ENCODE data around the gene INPP4B. TPM values are rescaled to one million over a fixed set of nuclear protein-coding genes. Genes with fewer than 3 reads are reported as not detected.
A peak's percentile ranks its signal among the peaks of the same experiment; 100 is the strongest.

The INPP4B gene
- total and polyA plus RNA-seq, 3 experiments from 2014 or later = 50.3 to 52.6 (median 52.6) TPM

- CTCF ChIA-PET = no interaction called here
- no peak overlapping the region for H3K4me3 ChIP-seq (ENCODE audit: low read length)
- no peak overlapping the region for H3K27ac ChIP-seq (ENCODE audit: low read depth, low read length)
- no peaks in the 10 kb centered on the region for H3K27me3 Mint-ChIP-seq
- peaks cover 34% of the 10 kb centered on the region for H3K4me1 ChIP-seq (ENCODE audit: insufficient read depth, low read length)
- no peaks in the 10 kb centered on the region for H3K36me3 ChIP-seq (ENCODE audit: insufficient read depth, low read length)
- no peak for DNase-seq
- no peaks in the 10 kb centered on the region for H3K9me3 ChIP-seq (ENCODE audit: low read length)
- H3K9me3 Mint-ChIP-seq = peaks cover 0 to 6% (median 0%) of the 10 kb centered on the region in 5 donors
- H3K27ac Mint-ChIP-seq = no peak overlapping the region
- H3K4me3 Mint-ChIP-seq = no peak overlapping the region
- peaks cover 48 to 85% (median 81%) of the 10 kb centered on the region in 3 donors for H3K4me1 Mint-ChIP-seq
- POLR2A ChIA-PET = no interaction called here
- H3K27me3 ChIP-seq (ENCODE audit: insufficient read depth, low read length, poor library complexity, severe bottlenecking) = no peaks in the 10 kb centered on the region
- H3K36me3 Mint-ChIP-seq = peaks cover 6 to 26% (median 11%) of the 10 kb centered on the region in 3 donors
Measured at GRCh38 chr4:142322996-142323395, 523.1 kb downstream of the INPP4B start.

- Mint-ChIP-seq H3K9me3 (peaks cover 0 to 6% (median 0%) of the 10 kb centered on the region in 5 donors), H3K27me3 (no peaks in the 10 kb centered on the region), H3K27ac (peak overlapping the region in 6 of 8 donors; percentile 8 to 88 (median 60)), H3K4me1 (peaks cover 61 to 86% (median 83%) of the 10 kb centered on the region in 3 donors), H3K4me3 (no peak overlapping the region), H3K36me3 (peaks cover 12 to 35% (median 16%) of the 10 kb centered on the region in 3 donors)
- H3K27ac ChIP-seq (ENCODE audit: low read depth, low read length) = no peak overlapping the region
- peaks cover 6% of the 10 kb centered on the region for H3K36me3 ChIP-seq (ENCODE audit: insufficient read depth, low read length)
- H3K4me3 ChIP-seq (ENCODE audit: low read length) = no peak overlapping the region
- ChIA-PET POLR2A (no interaction called here), CTCF (no interaction called here)
- H3K27me3 ChIP-seq (ENCODE audit: insufficient read depth, low read length, poor library complexity, severe bottlenecking) = no peaks in the 10 kb centered on the region
- no peaks in the 10 kb centered on the region for H3K9me3 ChIP-seq (ENCODE audit: low read length)
- peaks cover 38% of the 10 kb centered on the region for H3K4me1 ChIP-seq (ENCODE audit: insufficient read depth, low read length)
- DNase-seq = no peak
Measured at GRCh38 chr4:142318280-142318679, 527.8 kb downstream of the INPP4B start.

GRCh38 chr4:142316913-142317312 lies 529.2 kb downstream of the INPP4B start:
- H3K27ac Mint-ChIP-seq = peak overlapping the region in 4 of 8 donors; percentile 1 to 11 (median 2)
- Histone ChIP-seq H3K9me3 (ENCODE audit: low read length) (no peaks in the 10 kb centered on the region), H3K27me3 (ENCODE audit: insufficient read depth, low read length, poor library complexity, severe bottlenecking) (no peaks in the 10 kb centered on the region), H3K4me3 (ENCODE audit: low read length) (no peak overlapping the region), H3K36me3 (ENCODE audit: insufficient read depth, low read length) (peaks cover 19% of the 10 kb centered on the region), H3K27ac (ENCODE audit: low read depth, low read length) (no peak overlapping the region), H3K4me1 (ENCODE audit: insufficient read depth, low read length) (peaks cover 46% of the 10 kb centered on the region)
- H3K27me3 Mint-ChIP-seq = no peaks in the 10 kb centered on the region
- peaks cover 67 to 92% (median 87%) of the 10 kb centered on the region in 3 donors for H3K4me1 Mint-ChIP-seq
- DNase-seq = no peak
- ChIA-PET POLR2A (no interaction called here), CTCF (no interaction called here)
- peaks cover 0 to 6% (median 0%) of the 10 kb centered on the region in 5 donors for H3K9me3 Mint-ChIP-seq
- peaks cover 18 to 41% (median 25%) of the 10 kb centered on the region in 3 donors for H3K36me3 Mint-ChIP-seq
- no peak overlapping the region for H3K4me3 Mint-ChIP-seq

- CTCF ChIA-PET = no interaction called here
Measured at GRCh38 chr4:142316025-142316424, 530.1 kb downstream of the INPP4B start.

GRCh38 chr4:142314686-142315085 lies 531.4 kb downstream of the INPP4B start:
- POLR2A ChIA-PET = no interaction called here

More at GRCh38 chr4:142316025-142316424, 530.1 kb downstream of the INPP4B start:
- peak overlapping the region in 1 of 7 donors; percentile 4 for H3K4me3 Mint-ChIP-seq
- peak overlapping the region in 1 of 8 donors; percentile 38 for H3K27ac Mint-ChIP-seq
- DNase-seq = no peak
- Histone ChIP-seq H3K4me3 (ENCODE audit: low read length) (no peak overlapping the region), H3K27me3 (ENCODE audit: insufficient read depth, low read length, poor library complexity, severe bottlenecking) (no peaks in the 10 kb centered on the region), H3K9me3 (ENCODE audit: low read length) (no peaks in the 10 kb centered on the region), H3K4me1 (ENCODE audit: insufficient read depth, low read length) (peaks cover 46% of the 10 kb centered on the region), H3K27ac (ENCODE audit: low read depth, low read length) (no peak overlapping the region), H3K36me3 (ENCODE audit: insufficient read depth, low read length) (peaks cover 28% of the 10 kb centered on the region)
- POLR2A ChIA-PET = no interaction called here
- no peaks in the 10 kb centered on the region for H3K9me3 Mint-ChIP-seq
- peaks cover 67 to 92% (median 82%) of the 10 kb centered on the region in 3 donors for H3K4me1 Mint-ChIP-seq
- no peaks in the 10 kb centered on the region for H3K27me3 Mint-ChIP-seq
- H3K36me3 Mint-ChIP-seq = peaks cover 14 to 41% (median 25%) of the 10 kb centered on the region in 3 donors

GRCh38 chr4:142314247-142314646 lies 531.9 kb downstream of the INPP4B start:
- Histone ChIP-seq H3K4me3 (ENCODE audit: low read length) (no peak overlapping the region), H3K27ac (ENCODE audit: low read depth, low read length) (no peak overlapping the region), H3K36me3 (ENCODE audit: insufficient read depth, low read length) (peaks cover 29% of the 10 kb centered on the region), H3K27me3 (ENCODE audit: insufficient read depth, low read length, poor library complexity, severe bottlenecking) (no peaks in the 10 kb centered on the region), H3K9me3 (ENCODE audit: low read length) (no peaks in the 10 kb centered on the region), H3K4me1 (ENCODE audit: insufficient read depth, low read length) (peaks cover 46% of the 10 kb centered on the region)
- Mint-ChIP-seq H3K27me3 (no peaks in the 10 kb centered on the region), H3K4me3 (peak overlapping the region in 4 of 7 donors; percentile 6 to 40 (median 22)), H3K36me3 (peaks cover 12 to 47% (median 28%) of the 10 kb centered on the region in 3 donors), H3K27ac (peak overlapping the region in 5 of 8 donors; percentile 2 to 82 (median 76)), H3K9me3 (no peaks in the 10 kb centered on the region), H3K4me1 (peaks cover 69 to 87% (median 75%) of the 10 kb centered on the region in 3 donors)
- POLR2A ChIA-PET = no interaction called here
- CTCF ChIA-PET = no interaction called here
- no peak for DNase-seq

More at GRCh38 chr4:142314686-142315085, 531.4 kb downstream of the INPP4B start:
- no peak overlapping the region for H3K27ac ChIP-seq (ENCODE audit: low read depth, low read length)
- DNase-seq = no peak
- CTCF ChIA-PET = no interaction called here
- H3K4me3 ChIP-seq (ENCODE audit: low read length) = no peak overlapping the region
- peaks cover 12 to 44% (median 28%) of the 10 kb centered on the region in 3 donors for H3K36me3 Mint-ChIP-seq
- H3K27ac Mint-ChIP-seq = peak overlapping the region in 3 of 8 donors; percentile 29 to 65 (median 42)
- peak overlapping the region in 5 of 7 donors; percentile 11 to 61 (median 52) for H3K4me3 Mint-ChIP-seq
- H3K4me1 ChIP-seq (ENCODE audit: insufficient read depth, low read length) = peaks cover 46% of the 10 kb centered on the region
- H3K4me1 Mint-ChIP-seq = peaks cover 68 to 87% (median 75%) of the 10 kb centered on the region in 3 donors
- H3K27me3 ChIP-seq (ENCODE audit: insufficient read depth, low read length, poor library complexity, severe bottlenecking) = no peaks in the 10 kb centered on the region
- H3K9me3 Mint-ChIP-seq = no peaks in the 10 kb centered on the region
- H3K36me3 ChIP-seq (ENCODE audit: insufficient read depth, low read length) = peaks cover 29% of the 10 kb centered on the region
- H3K27me3 Mint-ChIP-seq = no peaks in the 10 kb centered on the region
- no peaks in the 10 kb centered on the region for H3K9me3 ChIP-seq (ENCODE audit: low read length)

- H3K4me3 Mint-ChIP-seq = no peak overlapping the region
- peaks cover 43% of the 10 kb centered on the region for H3K4me1 ChIP-seq (ENCODE audit: insufficient read depth, low read length)
- no peak for DNase-seq
- no peaks in the 10 kb centered on the region for H3K27me3 Mint-ChIP-seq
- H3K9me3 ChIP-seq (ENCODE audit: low read length) = no peaks in the 10 kb centered on the region
- ChIA-PET POLR2A (no interaction called here), CTCF (no interaction called here)
- H3K36me3 ChIP-seq (ENCODE audit: insufficient read depth, low read length) = peaks cover 29% of the 10 kb centered on the region
- peak overlapping the region in 1 of 8 donors; percentile 36 for H3K27ac Mint-ChIP-seq
- peaks cover 56 to 73% (median 60%) of the 10 kb centered on the region in 3 donors for H3K4me1 Mint-ChIP-seq
- peaks cover 12 to 58% (median 28%) of the 10 kb centered on the region in 3 donors for H3K36me3 Mint-ChIP-seq
- no peak overlapping the region for H3K27ac ChIP-seq (ENCODE audit: low read depth, low read length)
- no peaks in the 10 kb centered on the region for H3K9me3 Mint-ChIP-seq
- no peak overlapping the region for H3K4me3 ChIP-seq (ENCODE audit: low read length)
- H3K27me3 ChIP-seq (ENCODE audit: insufficient read depth, low read length, poor library complexity, severe bottlenecking) = no peaks in the 10 kb centered on the region
Measured at GRCh38 chr4:142312391-142312790, 533.7 kb downstream of the INPP4B start.

GRCh38 chr4:142311916-142312315 lies 534.2 kb downstream of the INPP4B start:
- POLR2A ChIA-PET = no interaction called here
- no peak overlapping the region for H3K27ac Mint-ChIP-seq
- H3K36me3 Mint-ChIP-seq = peaks cover 8 to 60% (median 24%) of the 10 kb centered on the region in 3 donors
- Histone ChIP-seq H3K4me1 (ENCODE audit: insufficient read depth, low read length) (peaks cover 40% of the 10 kb centered on the region), H3K27ac (ENCODE audit: low read depth, low read length) (no peak overlapping the region), H3K36me3 (ENCODE audit: insufficient read depth, low read length) (peaks cover 29% of the 10 kb centered on the region), H3K9me3 (ENCODE audit: low read length) (no peaks in the 10 kb centered on the region), H3K4me3 (ENCODE audit: low read length) (no peak overlapping the region), H3K27me3 (ENCODE audit: insufficient read depth, low read length, poor library complexity, severe bottlenecking) (no peaks in the 10 kb centered on the region)
- CTCF ChIA-PET = no interaction called here
- no peaks in the 10 kb centered on the region for H3K9me3 Mint-ChIP-seq
- no peak for DNase-seq
- no peak overlapping the region for H3K4me3 Mint-ChIP-seq
- peaks cover 51 to 68% (median 60%) of the 10 kb centered on the region in 3 donors for H3K4me1 Mint-ChIP-seq
- no peaks in the 10 kb centered on the region for H3K27me3 Mint-ChIP-seq
